ENCODE data around the gene FFAR4.

The FFAR4 gene

DNA sequence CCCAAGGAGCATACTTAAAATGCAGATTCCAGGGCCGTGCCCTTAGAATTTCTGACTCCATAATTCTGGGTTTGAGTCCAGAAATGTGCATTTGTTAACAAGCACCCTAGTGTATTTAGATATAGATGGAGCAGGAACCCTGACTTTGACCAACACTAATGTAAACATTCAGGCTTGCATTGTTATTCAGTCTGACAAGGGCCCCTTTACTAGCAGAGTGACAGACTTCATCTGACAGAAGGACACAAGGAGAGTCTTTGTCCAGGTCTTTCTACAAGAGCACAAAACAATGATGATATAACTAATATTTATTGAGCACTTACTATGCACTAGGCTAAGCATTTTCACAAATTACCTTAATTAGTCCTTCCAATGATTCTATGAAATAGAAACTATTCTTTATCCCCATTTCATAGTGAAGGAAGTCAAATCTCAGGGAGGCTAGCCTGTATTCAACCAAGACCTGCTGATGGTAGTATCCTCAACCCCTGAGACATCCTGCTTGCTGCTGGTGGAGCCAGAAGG is 30.7 kb downstream of the FFAR4 start:
- no peak overlapping the region for H3K4me3 ChIP-seq (ENCODE audit: control insufficient read depth, low read depth, low read length)
- DNase-seq (ENCODE audit: low read depth): no peak
- TF ChIP-seq, protein P1, sequence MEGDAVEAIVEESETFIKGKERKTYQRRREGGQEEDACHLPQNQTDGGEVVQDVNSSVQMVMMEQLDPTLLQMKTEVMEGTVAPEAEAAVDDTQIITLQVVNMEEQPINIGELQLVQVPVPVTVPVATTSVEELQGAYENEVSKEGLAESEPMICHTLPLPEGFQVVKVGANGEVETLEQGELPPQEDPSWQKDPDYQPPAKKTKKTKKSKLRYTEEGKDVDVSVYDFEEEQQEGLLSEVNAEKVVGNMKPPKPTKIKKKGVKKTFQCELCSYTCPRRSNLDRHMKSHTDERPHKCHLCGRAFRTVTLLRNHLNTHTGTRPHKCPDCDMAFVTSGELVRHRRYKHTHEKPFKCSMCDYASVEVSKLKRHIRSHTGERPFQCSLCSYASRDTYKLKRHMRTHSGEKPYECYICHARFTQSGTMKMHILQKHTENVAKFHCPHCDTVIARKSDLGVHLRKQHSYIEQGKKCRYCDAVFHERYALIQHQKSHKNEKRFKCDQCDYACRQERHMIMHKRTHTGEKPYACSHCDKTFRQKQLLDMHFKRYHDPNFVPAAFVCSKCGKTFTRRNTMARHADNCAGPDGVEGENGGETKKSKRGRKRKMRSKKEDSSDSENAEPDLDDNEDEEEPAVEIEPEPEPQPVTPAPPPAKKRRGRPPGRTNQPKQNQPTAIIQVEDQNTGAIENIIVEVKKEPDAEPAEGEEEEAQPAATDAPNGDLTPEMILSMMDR (conservative IDR thresholded peaks at IDR 0.05; ENCODE audit: control insufficient read depth, insufficient read depth, low read depth, low read length): no peak

DNA sequence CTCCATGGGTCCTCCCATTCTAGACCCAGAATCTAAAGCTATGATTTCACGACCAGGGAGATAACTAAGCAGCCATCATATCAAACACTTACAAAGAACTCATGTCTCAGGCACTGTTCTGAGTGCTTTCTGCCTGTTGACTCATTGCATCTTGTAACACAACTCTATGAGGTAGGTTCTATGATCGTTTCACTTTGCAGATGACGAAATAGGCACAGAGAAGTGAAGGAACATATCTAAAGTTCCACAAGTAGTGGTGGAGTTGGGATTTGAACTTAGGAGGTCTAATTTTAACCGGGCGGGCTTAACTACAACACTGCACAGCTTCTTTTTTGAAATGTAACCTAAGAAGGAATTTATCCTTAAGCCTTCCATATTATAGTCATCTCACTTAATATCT is 31.7 kb downstream of the FFAR4 start:
- peak; percentile 22 for DNase-seq (ENCODE audit: low read depth)
- H3K4me3 ChIP-seq (ENCODE audit: control insufficient read depth, low read depth, low read length): no peak overlapping the region
- TF ChIP-seq, protein P1 (conservative IDR thresholded peaks at IDR 0.05; ENCODE audit: control insufficient read depth, insufficient read depth, low read depth, low read length): no peak

GRCh38 chr10:93599335-93599734 is 32.9 kb downstream of the FFAR4 start:
- H3K4me3 ChIP-seq (ENCODE audit: control insufficient read depth, low read depth, low read length): no peak overlapping the region
- TF ChIP-seq, protein P1 (conservative IDR thresholded peaks at IDR 0.05; ENCODE audit: control insufficient read depth, insufficient read depth, low read depth, low read length): no peak
- no peak for DNase-seq (ENCODE audit: low read depth)

- no peak for DNase-seq (ENCODE audit: low read depth)
- no peak overlapping the region for H3K4me3 ChIP-seq (ENCODE audit: control insufficient read depth, low read depth, low read length)
- TF ChIP-seq, protein P1 (conservative IDR thresholded peaks at IDR 0.05; ENCODE audit: control insufficient read depth, insufficient read depth, low read depth, low read length): no peak
These were observed 33.3 kb downstream of the FFAR4 start for GRCh38 chr10:93599778-93600177.

- peak; percentile 34 for DNase-seq (ENCODE audit: low read depth)
- H3K4me3 ChIP-seq (ENCODE audit: control insufficient read depth, low read depth, low read length): no peak overlapping the region
These were observed 34.1 kb downstream of the FFAR4 start for GRCh38 chr10:93600446-93601145.

GRCh38 chr10:93601146-93601773 is 34.8 kb downstream of the FFAR4 start, which contains the start of gene RBP4:
Gene RBP4, minus strand, starts transcription at chr10:93601235. Its CDS starts 207 bp downstream, at chr10:93601028.
- no peak for DNase-seq (ENCODE audit: low read depth)

More at GRCh38 chr10:93600446-93601145, 34.1 kb downstream of the FFAR4 start:
- TF ChIP-seq, protein P1 (conservative IDR thresholded peaks at IDR 0.05; ENCODE audit: control insufficient read depth, insufficient read depth, low read depth, low read length): no peak

More at GRCh38 chr10:93601146-93601773, 34.8 kb downstream of the FFAR4 start, which contains the start of gene RBP4:
- TF ChIP-seq, protein P1 (conservative IDR thresholded peaks at IDR 0.05; ENCODE audit: control insufficient read depth, insufficient read depth, low read depth, low read length): no peak
- H3K4me3 ChIP-seq (ENCODE audit: control insufficient read depth, low read depth, low read length): no peak within 1 kb of the TSS
